ENCODE data around the gene USP5. TPM values are rescaled to one million over a fixed set of nuclear protein-coding genes. Genes with fewer than 3 reads are reported as not detected.

USP5 gene
- total RNA-seq, 2 donors from 2014 or later = 82.6 to 132 TPM

GRCh38 chr12:6819106-6820030 is 32.6 kb upstream of the USP5 start:
- H3K27ac ChIP-seq = no peak overlapping the region
- no peaks in the 10 kb centered on the region for H3K36me3 ChIP-seq
- H3K4me1 ChIP-seq = no peaks in the 10 kb centered on the region
- DNase-seq = no peak
- TF ChIP-seq CTCF (IDR thresholded peaks at IDR 0.05) = no peak
- H3K9me3 ChIP-seq = no peaks in the 10 kb centered on the region
- H3K27me3 ChIP-seq = peaks cover 16% of the 10 kb centered on the region
- no peak overlapping the region for H3K4me3 ChIP-seq
- intact Hi-C loops (cut with DNase I) = loop anchor here (5.0 kb wide), 1 partner anchor 82 kb away; no protein-coding TSS in a partner anchor
- no peak overlapping the region for H3K9ac ChIP-seq (ENCODE audit: low read depth in 2 of 2, low read length in 2 of 2)

DNA sequence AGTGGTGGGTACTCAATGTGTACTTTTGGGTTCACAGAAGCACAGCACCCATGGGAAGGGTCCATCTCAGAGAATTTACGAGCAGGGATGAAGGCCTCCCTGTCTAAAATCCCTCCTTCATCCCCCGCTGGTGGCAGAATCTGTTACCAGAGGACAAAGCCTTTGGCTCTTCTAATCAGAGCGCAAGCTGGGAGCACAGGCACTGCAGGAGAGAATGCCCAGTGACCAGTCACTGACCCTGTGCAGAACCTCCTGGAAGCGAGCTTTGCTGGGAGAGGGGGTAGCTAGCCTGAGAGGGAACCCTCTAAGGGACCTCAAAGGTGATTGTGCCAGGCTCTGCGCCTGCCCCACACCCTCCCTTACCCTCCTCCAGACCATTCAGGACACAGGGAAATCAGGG is 31.8 kb upstream of the USP5 start:
- no peak overlapping the region for H3K27ac ChIP-seq
- H3K4me1 ChIP-seq = no peaks in the 10 kb centered on the region
- no peaks in the 10 kb centered on the region for H3K36me3 ChIP-seq
- no peak overlapping the region for H3K9ac ChIP-seq (ENCODE audit: low read depth in 2 of 2, low read length in 2 of 2)
- no peak for TF ChIP-seq CTCF (IDR thresholded peaks at IDR 0.05)
- no peak for DNase-seq
- H3K4me3 ChIP-seq = no peak overlapping the region
- intact Hi-C loops (cut with DNase I) = loop anchor here (5.0 kb wide), 1 partner anchor 83 kb away; no protein-coding TSS in a partner anchor
- H3K9me3 ChIP-seq = no peaks in the 10 kb centered on the region
- peaks cover 16% of the 10 kb centered on the region for H3K27me3 ChIP-seq

- peak within 1 kb of the TSS in 1 of 2 donors; percentile 47 for H3K9ac ChIP-seq (ENCODE audit: low read depth in 2 of 2, low read length in 2 of 2)
- no peak for DNase-seq
- H3K4me1 ChIP-seq = no peaks in the 10 kb centered on the region
- H3K36me3 ChIP-seq = no peaks in the 10 kb centered on the region
- intact Hi-C loops (cut with DNase I) = loop anchor here (5.0 kb wide), 1 partner anchor 85 kb away; no protein-coding TSS in a partner anchor
- H3K27me3 ChIP-seq = peaks cover 16% of the 10 kb centered on the region
- peak within 1 kb of the TSS; percentile 24 for H3K4me3 ChIP-seq
- H3K9me3 ChIP-seq = no peaks in the 10 kb centered on the region
- no peak for TF ChIP-seq CTCF (IDR thresholded peaks at IDR 0.05)
- H3K27ac ChIP-seq = no peak within 1 kb of the TSS
Observed at GRCh38 chr12:6821591-6822425, 30.1 kb upstream of the USP5 start, which contains the start of gene GPR162. Gene GPR162, plus strand, starts transcription at chr12:6821821. Its CDS starts 2,078 bp downstream, at chr12:6823899.

DNA sequence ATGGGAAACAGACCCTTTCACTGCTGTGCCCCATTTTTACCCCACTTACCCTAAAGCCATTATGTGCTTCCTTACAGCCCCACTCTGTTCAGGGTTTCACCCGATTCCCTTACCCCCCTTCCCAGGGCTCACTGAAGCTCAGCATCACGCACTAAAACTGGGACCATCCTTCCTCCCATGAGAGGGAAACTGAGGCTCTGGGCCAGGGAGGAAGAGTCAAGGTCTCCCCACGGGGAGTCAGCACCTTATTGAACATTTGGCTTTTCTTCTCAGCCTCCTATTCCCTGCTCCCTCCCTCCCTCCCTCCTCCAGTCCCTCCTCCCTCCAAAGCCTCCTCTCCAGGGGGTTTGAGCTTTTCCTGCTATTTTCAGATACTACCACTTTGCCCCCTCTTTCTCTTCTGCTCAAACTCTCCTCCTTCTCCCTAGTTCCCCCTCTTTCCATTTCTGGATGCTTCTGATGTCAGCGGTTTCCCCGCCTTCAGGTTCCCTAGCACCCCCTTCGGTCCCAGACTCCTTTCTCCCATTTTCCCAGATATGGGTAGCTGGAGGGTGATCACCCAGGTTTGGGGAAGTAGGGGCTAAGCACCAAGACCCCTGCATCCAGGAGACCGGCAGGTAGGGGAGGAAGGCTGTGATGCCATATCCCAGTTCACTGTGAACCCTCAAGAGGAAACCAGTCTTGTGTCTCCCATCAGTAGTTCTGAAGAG is 29.4 kb upstream of the USP5 start:
- H3K9ac ChIP-seq (ENCODE audit: low read depth in 2 of 2, low read length in 2 of 2) = no peak overlapping the region
- no peak overlapping the region for H3K4me3 ChIP-seq
- TF ChIP-seq CTCF (IDR thresholded peaks at IDR 0.05) = no peak
- DNase-seq = no peak
- H3K4me1 ChIP-seq = no peaks in the 10 kb centered on the region
- intact Hi-C loops (cut with DNase I) = loop anchor here (5.0 kb wide), 1 partner anchor 85 kb away; no protein-coding TSS in a partner anchor
- H3K9me3 ChIP-seq = no peaks in the 10 kb centered on the region
- no peak overlapping the region for H3K27ac ChIP-seq
- no peaks in the 10 kb centered on the region for H3K36me3 ChIP-seq
- H3K27me3 ChIP-seq = peaks cover 16% of the 10 kb centered on the region
